Measurements from ENCODE around the gene PTAFR.

The PTAFR gene

GRCh38 chr1:28126212-28126611 lies 50.3 kb downstream of the PTAFR start:
- no peak for TF ChIP-seq CTCF (IDR thresholded peaks at IDR 0.05; ENCODE audit: extremely low read depth, missing control alignments)
- no peak for DNase-seq (ENCODE audit: low spot score)

- no peak for DNase-seq (ENCODE audit: low spot score)
- TF ChIP-seq CTCF (IDR thresholded peaks at IDR 0.05; ENCODE audit: extremely low read depth, missing control alignments) = no peak
These were observed 53.0 kb downstream of the PTAFR start for GRCh38 chr1:28123461-28123961.

GRCh38 chr1:28122183-28122582 lies 54.3 kb downstream of the PTAFR start:
- no peak for DNase-seq (ENCODE audit: low spot score)
- no peak for TF ChIP-seq CTCF (IDR thresholded peaks at IDR 0.05; ENCODE audit: extremely low read depth, missing control alignments)

GRCh38 chr1:28119556-28119955 lies 56.9 kb downstream of the PTAFR start:
- DNase-seq (ENCODE audit: low spot score) = no peak
- TF ChIP-seq CTCF (IDR thresholded peaks at IDR 0.05; ENCODE audit: extremely low read depth, missing control alignments) = no peak

GRCh38 chr1:28118640-28119307 lies 57.7 kb downstream of the PTAFR start:
- DNase-seq (ENCODE audit: low spot score) = no peak
- TF ChIP-seq CTCF (IDR thresholded peaks at IDR 0.05; ENCODE audit: extremely low read depth, missing control alignments) = no peak

- DNase-seq (ENCODE audit: low spot score) = no peak
- no peak for TF ChIP-seq CTCF (IDR thresholded peaks at IDR 0.05; ENCODE audit: extremely low read depth, missing control alignments)
These were observed 61.2 kb downstream of the PTAFR start for GRCh38 chr1:28115267-28115666.

GRCh38 chr1:28114844-28115243 lies 61.6 kb downstream of the PTAFR start:
- DNase-seq (ENCODE audit: low spot score) = no peak
- TF ChIP-seq CTCF (IDR thresholded peaks at IDR 0.05; ENCODE audit: extremely low read depth, missing control alignments) = no peak
